GM21367 (cell line): ENCODE data around the gene BRI3BP.
"Not testable (repeated sequence)": the region's sequence is repeated elsewhere in the genome, so short reads cannot be mapped to it uniquely, and the experiment has no call there.

Experiments
- ATAC-seq: cut with Tn5 transposase; IDR thresholded peaks from one replicate; pipeline ENCODE4 v1.9.1; 2021; ENCODE audit not compliant: unreplicated experiment

Gene BRI3BP

GRCh38 chr12:125065919-125066570, 72.6 kb downstream of the BRI3BP start:
- no peak for ATAC-seq

- no peak for ATAC-seq
Observed at GRCh38 chr12:125068391-125068790, 74.9 kb downstream of the BRI3BP start.

- ATAC-seq = no peak
Observed at GRCh38 chr12:125069616-125070015, 76.2 kb downstream of the BRI3BP start.

GRCh38 chr12:125070112-125070511, 76.7 kb downstream of the BRI3BP start:
- ATAC-seq = no peak

GRCh38 chr12:125070661-125071390, 77.4 kb downstream of the BRI3BP start:
- ATAC-seq = no peak

GRCh38 chr12:125071456-125071855, 78.0 kb downstream of the BRI3BP start:
- ATAC-seq = no peak

- no peak for ATAC-seq
Observed at GRCh38 chr12:125072496-125072895, 79.1 kb downstream of the BRI3BP start.

- not testable (repeated sequence) for ATAC-seq
Observed at GRCh38 chr12:125074294-125074693, 80.8 kb downstream of the BRI3BP start.

- ATAC-seq = no peak
Observed at GRCh38 chr12:125076103-125076502, 82.7 kb downstream of the BRI3BP start.

- no peak for ATAC-seq
Observed at GRCh38 chr12:125079084-125079483, 85.6 kb downstream of the BRI3BP start.

GRCh38 chr12:125079648-125080645, 86.5 kb downstream of the BRI3BP start:
- ATAC-seq = no peak
